ENCODE data around the gene NF2.

DNA sequence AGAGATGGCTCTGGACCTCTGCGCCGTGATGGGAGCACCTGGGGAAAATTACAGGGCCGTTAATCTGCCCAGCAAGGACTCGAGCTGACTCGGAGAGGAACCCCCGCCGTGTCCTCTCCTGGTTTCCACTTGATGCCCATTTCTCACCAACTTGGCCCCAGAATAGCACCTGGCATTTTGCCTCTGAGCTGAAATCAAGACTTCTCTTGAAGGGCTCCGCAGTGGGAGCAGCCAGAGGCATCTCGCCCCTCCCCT is 97.4 kb downstream of the NF2 start:
- TF ChIP-seq, protein P1, sequence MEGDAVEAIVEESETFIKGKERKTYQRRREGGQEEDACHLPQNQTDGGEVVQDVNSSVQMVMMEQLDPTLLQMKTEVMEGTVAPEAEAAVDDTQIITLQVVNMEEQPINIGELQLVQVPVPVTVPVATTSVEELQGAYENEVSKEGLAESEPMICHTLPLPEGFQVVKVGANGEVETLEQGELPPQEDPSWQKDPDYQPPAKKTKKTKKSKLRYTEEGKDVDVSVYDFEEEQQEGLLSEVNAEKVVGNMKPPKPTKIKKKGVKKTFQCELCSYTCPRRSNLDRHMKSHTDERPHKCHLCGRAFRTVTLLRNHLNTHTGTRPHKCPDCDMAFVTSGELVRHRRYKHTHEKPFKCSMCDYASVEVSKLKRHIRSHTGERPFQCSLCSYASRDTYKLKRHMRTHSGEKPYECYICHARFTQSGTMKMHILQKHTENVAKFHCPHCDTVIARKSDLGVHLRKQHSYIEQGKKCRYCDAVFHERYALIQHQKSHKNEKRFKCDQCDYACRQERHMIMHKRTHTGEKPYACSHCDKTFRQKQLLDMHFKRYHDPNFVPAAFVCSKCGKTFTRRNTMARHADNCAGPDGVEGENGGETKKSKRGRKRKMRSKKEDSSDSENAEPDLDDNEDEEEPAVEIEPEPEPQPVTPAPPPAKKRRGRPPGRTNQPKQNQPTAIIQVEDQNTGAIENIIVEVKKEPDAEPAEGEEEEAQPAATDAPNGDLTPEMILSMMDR (IDR thresholded peaks at IDR 0.05; ENCODE audit: low read depth, low read length, poor library complexity, severe bottlenecking), result no peak
- TF ChIP-seq EZH2phosphoT487 (IDR thresholded peaks at IDR 0.05; ENCODE audit: borderline replicate concordance, low read length), result no peak
